Adrenal gland (tissue), 12 donors: Measurements from ENCODE around the gene FKRP. TPM values are rescaled to one million over a fixed set of nuclear protein-coding genes. Genes with fewer than 3 reads are reported as not detected.
"Not testable (repeated sequence)": the region's sequence is repeated elsewhere in the genome, so short reads cannot be mapped to it uniquely, and the experiment has no call there.

Source experiments
- DNase-seq, 7 donors: peaks; one replicate each; pipeline ENCODE4 v3.0.0-alpha.2; 2019 to 2020
- H3K27ac ChIP-seq, 5 donors: fragments of 200-600 bp; sonication (generic) in 4 of 5; 1 replicate in 3 of 5; 2 replicates in 2 of 5; pipeline versions ENCODE4 v1.5.1 to v1.8.0; 2016 to 2020; ENCODE audit warnings: mild to moderate bottlenecking in 1 of 5
- H3K27me3 ChIP-seq: fragments of 200-600 bp; 2 replicates; pipeline ENCODE4 v1.8.0; 2021
- H3K36me3 ChIP-seq, 2 donors: fragments of 200-600 bp; replicated peaks in 1 of 2; 1 replicate in 1 of 2; 2 replicates in 1 of 2; pipeline versions ENCODE4 v1.5.1 to v1.8.0; 2018 to 2022
- H3K4me1 ChIP-seq, 2 donors: fragments of 200-600 bp; replicated peaks in 1 of 2; 1 replicate in 1 of 2; 2 replicates in 1 of 2; pipeline versions ENCODE4 v1.5.1 to v1.8.0; 2018 to 2021
- H3K4me3 ChIP-seq, 4 donors: fragments of 200-600 bp; sonication (generic) in 3 of 4; one replicate each; pipeline ENCODE4 v1.5.1; 2016 to 2018
- H3K9me3 ChIP-seq, 3 donors: fragments of 200-600 bp; sonication (generic) in 1 of 3; replicated peaks in 1 of 3; 1 replicate in 2 of 3; 2 replicates in 1 of 3; pipeline versions ENCODE4 v1.5.1 to v1.8.0; 2016 to 2021
- CTCF ChIP-seq, 6 experiments: fragments of 450-650 bp in 4 of 6; fragments of 200-600 bp in 2 of 6; sonication (generic) in 1 of 6; IDR thresholded peaks; 1 replicate in 5 of 6; 2 replicates in 1 of 6; pipeline versions ENCODE4 v1.5.1 to v1.8.0; 2016 to 2021; ENCODE audit warnings: antibody characterized with exemption in 6 of 6, mild to moderate bottlenecking in 2 of 6, moderate library complexity in 1 of 6
- POLR2A ChIP-seq, 2 donors: fragments of 450-650 bp; IDR thresholded peaks; one replicate each; pipeline ENCODE4 v1.6.1; 2017; ENCODE audit warnings: antibody characterized with exemption in 2 of 2, mild to moderate bottlenecking in 2 of 2, moderate library complexity in 1 of 2
- WGBS, 4 donors: extraction: QIAGEN DNeasy Blood & Tissue Kit in 2 of 4; methylation state at CpG; one replicate each; pipeline versions ENCODE4 v1.1.5 to v1.1.7; 2013 to 2017; 5-methylcytosine and 5-hydroxymethylcytosine counted together
- intact Hi-C, 2 donors: fragments of 100-400 bp; cut with DNase I; formaldehyde crosslinking; loops; one replicate each; pipeline versions ENCODE4 v1.14.1 to v1.15.0; 2022 to 2023
- polyA plus RNA-seq, 3 donors: library from polyadenylated mRNA; stranded (reverse); fragments of 200-250 nt in 2 of 3; fragments of 350-450 nt in 1 of 3; fragmentation: Illumina TruSeq in 1 of 3; extraction: RNeasy Lipid Tissue Mini Kit (QIAGEN cat#74804) in 1 of 3; gene quantifications; one replicate each; pipeline ENCODE4 v1.2.3, GENCODE V29; 2013 to 2014
- total RNA-seq, 9 donors: library from RNA; depleted of rRNA in 4 of 9; stranded (reverse); fragments of >200 nt in 4 of 9; fragments of 120-200 nt in 1 of 9; fragmentation: NEBNext Ultra II Directional in 1 of 9; extraction: Animal tissue kit (Norgen Biotek cat#: 25700) in 1 of 9; gene quantifications; one replicate each; pipeline versions ENCODE4 v1.1.0 to v1.2.4, GENCODE V29; 2013 to 2023
- donor health status: healthy with polysubstance abuse.
- donor health status: Bipolar disorder and iron deficiency.
- donor health status: DM: yes; HTN: yes; CAD: no.
- donor health status: DM: no; HTN: no; CAD: no.
- donor health status: DM: no; HTN: no; CAD: no.
- donor health status: DM: yes; HTN: yes; CAD: no.

FKRP gene
- total and polyA plus RNA-seq, 12 donors: 5.5 to 31.2 (median 16.7) TPM

- Histone ChIP-seq H3K9me3 (no peaks in the 10 kb centered on the region), H3K36me3 (peaks cover 0 to 89% of the 10 kb centered on the region in 2 donors), H3K27me3 (no peaks in the 10 kb centered on the region), H3K4me3 (no peak overlapping the region), H3K4me1 (no peaks in the 10 kb centered on the region), H3K27ac (no peak overlapping the region)
- 92 to 98% (median 97%) methylated on average over 10 to 11 of the region's 11 CpGs for WGBS, 4 donors
- intact Hi-C loops: no loop called here
- DNase-seq: no peak
- TF ChIP-seq POLR2A (IDR thresholded peaks at IDR 0.05) (no peak), CTCF (IDR thresholded peaks at IDR 0.05) (no peak)
These were observed 47.2 kb upstream of the FKRP start for GRCh38 chr19:46698395-46699321.

GRCh38 chr19:46700704-46701103 is 45.2 kb upstream of the FKRP start:
- no peak for TF ChIP-seq POLR2A (IDR thresholded peaks at IDR 0.05)
- TF ChIP-seq CTCF (IDR thresholded peaks at IDR 0.05): no peak
- Histone ChIP-seq H3K9me3 (no peaks in the 10 kb centered on the region), H3K27ac (no peak overlapping the region), H3K36me3 (peaks cover 0 to 73% of the 10 kb centered on the region in 2 donors), H3K27me3 (no peaks in the 10 kb centered on the region), H3K4me1 (no peaks in the 10 kb centered on the region), H3K4me3 (no peak overlapping the region)
- no peak for DNase-seq
- WGBS, 4 donors: 67 to 85% (median 82%) methylated on average over 8 to 13 of the region's 13 CpGs
- intact Hi-C loops: loop anchor here in 1 of 2 donors (5.0 kb wide), 1 partner anchor 37 kb away; no protein-coding TSS in a partner anchor

- no peak overlapping the region for H3K4me3 ChIP-seq
- intact Hi-C loops: loop anchor here in 1 of 2 donors (5.0 kb wide), 1 partner anchor 33 kb away; no protein-coding TSS in a partner anchor
- TF ChIP-seq POLR2A (IDR thresholded peaks at IDR 0.05): no peak
- peak; percentile 80 to 99 (median 90) for TF ChIP-seq CTCF (IDR thresholded peaks at IDR 0.05)
- H3K4me1 ChIP-seq: no peaks in the 10 kb centered on the region
- H3K27me3 ChIP-seq: no peaks in the 10 kb centered on the region
- DNase-seq: peak; percentile 66 to 91 (median 78)
- WGBS, 4 donors: 30 to 36% (median 31%) methylated on average over 12 to 21 of the region's 21 CpGs
- no peak overlapping the region for H3K27ac ChIP-seq
- peaks cover 0 to 75% of the 10 kb centered on the region in 2 donors for H3K36me3 ChIP-seq
- H3K9me3 ChIP-seq: no peaks in the 10 kb centered on the region
These were observed 41.3 kb upstream of the FKRP start for GRCh38 chr19:46704379-46705076.

GRCh38 chr19:46710687-46711086 is 35.2 kb upstream of the FKRP start:
- DNase-seq: no peak
- 83 to 87% (median 85%) methylated on average over 22 to 25 of the region's 25 CpGs for WGBS, 4 donors
- H3K4me1 ChIP-seq: peaks cover 6 to 12% of the 10 kb centered on the region in 2 donors
- H3K36me3 ChIP-seq: peaks cover 0 to 44% of the 10 kb centered on the region in 2 donors
- intact Hi-C loops: no loop called here
- no peak for TF ChIP-seq POLR2A (IDR thresholded peaks at IDR 0.05)
- no peak for TF ChIP-seq CTCF (IDR thresholded peaks at IDR 0.05)
- H3K4me3 ChIP-seq: no peak overlapping the region
- no peaks in the 10 kb centered on the region for H3K9me3 ChIP-seq
- no peak overlapping the region for H3K27ac ChIP-seq
- no peaks in the 10 kb centered on the region for H3K27me3 ChIP-seq

- H3K27me3 ChIP-seq, H3K4me3 ChIP-seq, DNase-seq, H3K27ac ChIP-seq, intact Hi-C loops, H3K9me3 ChIP-seq: not testable (repeated sequence)
- H3K4me1 ChIP-seq: peaks cover 18 to 23% of the 10 kb centered on the region in 2 donors
- WGBS, 4 donors: 83 to 94% (median 87%) methylated on average over 6 of the region's 6 CpGs
- peaks cover 0 to 28% of the 10 kb centered on the region in 2 donors for H3K36me3 ChIP-seq
These were observed 33.0 kb upstream of the FKRP start for GRCh38 chr19:46712768-46713338.
